ENCODE data around the gene CPS1. TPM values are rescaled to one million over a fixed set of nuclear protein-coding genes. Genes with fewer than 3 reads are reported as not detected.

The CPS1 gene
- total and polyA plus RNA-seq, 2 donors (not counting 3 experiments of a cell fraction or from before 2014, with no cell fraction given) = 0.18 to 0.53 TPM

GRCh38 chr2:210599476-210599875 is 43.1 kb downstream of the CPS1 start:
- DNase-seq (ENCODE audit: low read depth, low spot score) (no peak), FAIRE-seq (no peak)
- no peaks in the 10 kb centered on the region for H3K36me3 ChIP-seq (ENCODE audit: control insufficient read depth in 2 of 2, extremely low read depth in 1 of 2, insufficient read depth in 2 of 2, low read length in 2 of 2)
- dilution Hi-C loops (cut with MboI; ENCODE audit: extremely low pct_ligation_motif_present, low sequenced_read_pairs) = no loop called here
- no TSS peak for BruUV-seq (replicated peaks)
- TF ChIP-seq CTCF (IDR thresholded peaks at IDR 0.05; ENCODE audit: extremely low read depth in 1 of 2, insufficient read depth in 1 of 2, low read depth in 1 of 2, low read length in 2 of 2) (no peak), FOS (IDR thresholded peaks at IDR 0.05; ENCODE audit: borderline replicate concordance, insufficient read depth, low read length) (no peak), POLR2AphosphoS5 (IDR thresholded peaks at IDR 0.05; ENCODE audit: insufficient read depth, low read depth, low read length) (no peak), JUN (IDR thresholded peaks at IDR 0.05; ENCODE audit: borderline replicate concordance, insufficient read depth, insufficient read length, low read depth) (no peak), MYC (IDR thresholded peaks at IDR 0.05; ENCODE audit: low read depth, low read length) (no peak), POLR2A (IDR thresholded peaks at IDR 0.05; ENCODE audit: low read depth, low read length) (no peak), EZH2 (IDR thresholded peaks at IDR 0.05; ENCODE audit: borderline replicate concordance, low read depth, low read length, severe bottlenecking) (no peak), GATA2 (IDR thresholded peaks at IDR 0.05; ENCODE audit: insufficient read depth, insufficient read length, low read depth, low read length) (no peak), MAX (IDR thresholded peaks at IDR 0.05; ENCODE audit: insufficient read depth, insufficient read length) (no peak)
- no peaks in the 10 kb centered on the region for H3K27me3 ChIP-seq (ENCODE audit: control insufficient read depth in 2 of 2, insufficient read depth in 2 of 2, low read length in 2 of 2)
- H3K9me1 ChIP-seq (replicated peaks; ENCODE audit: control insufficient read depth, extremely low read depth, insufficient read depth, low read length) = no peaks in the 10 kb centered on the region
- no peak overlapping the region for H3K9ac ChIP-seq (replicated peaks; ENCODE audit: extremely low read depth, insufficient read depth, low read length)
- ChIA-PET POLR2A (no interaction called here), CTCF (interaction anchor here (1.3 kb wide), 1 partner anchor 1968 kb away, joined by 3 read pairs; no protein-coding TSS in a partner anchor)
- H3K4me3 ChIP-seq (replicated peaks in 1 of 3; ENCODE audit: insufficient read depth in 1 of 3, low read depth in 1 of 3, low read length in 3 of 3) = no peak overlapping the region
- H3K79me2 ChIP-seq (ENCODE audit: control insufficient read depth, insufficient read depth, low read length) = no peaks in the 10 kb centered on the region
- H3K9me3 ChIP-seq (replicated peaks; ENCODE audit: control insufficient read depth, insufficient read depth, low read length) = no peaks in the 10 kb centered on the region
- H4K20me1 ChIP-seq (replicated peaks; ENCODE audit: control insufficient read depth, extremely low read depth, insufficient read depth, low read length) = no peaks in the 10 kb centered on the region
- intact Hi-C loops (cut with micrococcal nuclease) = no loop called here
- no peak overlapping the region for H2AFZ ChIP-seq (ENCODE audit: low read depth, low read length)
- no peak overlapping the region for H3K27ac ChIP-seq (ENCODE audit: insufficient read depth, low read depth, low read length)
- no peaks in the 10 kb centered on the region for H3K4me1 ChIP-seq (ENCODE audit: control insufficient read depth, extremely low read depth, insufficient read depth, low read length)
- H3K4me2 ChIP-seq (ENCODE audit: insufficient read depth, low read length) = no peak overlapping the region
